KMS-11 (cell line): ENCODE measurements around the gene SPRING1.
"Not testable (repeated sequence)": the region's sequence is repeated elsewhere in the genome, so short reads cannot be mapped to it uniquely, and the experiment has no call there.

ENCODE experiments used
- H2AFZ ChIP-seq: fragments of 200-600 bp; sonication (generic); 2 replicates; pipeline ENCODE4 v1.6.1; 2016; ENCODE audit warnings: antibody characterized with exemption, mixed run types, low read depth
- H3K27ac ChIP-seq: fragments of 200-600 bp; sonication (generic); 2 replicates; pipeline ENCODE4 v1.6.1; 2016; ENCODE audit warnings: mild to moderate bottlenecking, mixed run types
- H3K27me3 ChIP-seq: fragments of 200-600 bp; sonication (generic); 2 replicates; pipeline ENCODE4 v1.6.1; 2017; ENCODE audit warnings: mild to moderate bottlenecking, low read depth, mixed run types, moderate library complexity; ENCODE audit not compliant: insufficient read depth
- H3K36me3 ChIP-seq: fragments of 200-600 bp; sonication (generic); 2 replicates; pipeline ENCODE4 v1.6.1; 2017; ENCODE audit warnings: mild to moderate bottlenecking, mixed run types; ENCODE audit not compliant: insufficient read depth
- H3K4me1 ChIP-seq: fragments of 200-600 bp; sonication (generic); 2 replicates; pipeline ENCODE4 v1.6.1; 2016; ENCODE audit warnings: mild to moderate bottlenecking, low read depth, mixed run types; ENCODE audit not compliant: poor library complexity, severe bottlenecking
- H3K4me2 ChIP-seq: fragments of 200-600 bp; sonication (generic); 2 replicates; pipeline ENCODE4 v1.7.0; 2016; ENCODE audit warnings: mild to moderate bottlenecking, mixed run types
- H3K4me3 ChIP-seq: fragments of 200-600 bp; sonication (generic); IDR thresholded peaks from 2 replicates; pipeline ENCODE4 v1.6.1; 2017; ENCODE audit warnings: low read depth, low read length, mixed read lengths; ENCODE audit not compliant: insufficient read depth
- H3K79me2 ChIP-seq: fragments of 200-600 bp; sonication (generic); 2 replicates; pipeline ENCODE4 v1.6.1; 2016; ENCODE audit warnings: low read depth, mixed run types; ENCODE audit not compliant: insufficient read depth
- H3K9ac ChIP-seq: fragments of 200-600 bp; sonication (generic); 2 replicates; pipeline ENCODE4 v1.6.1; 2016; ENCODE audit warnings: mild to moderate bottlenecking, mixed run types
- H4K20me1 ChIP-seq: fragments of 200-600 bp; sonication (generic); 2 replicates; pipeline ENCODE4 v1.6.1; 2016; ENCODE audit warnings: mild to moderate bottlenecking, mixed run types; ENCODE audit not compliant: insufficient read depth
- CTCF ChIP-seq: fragments of 200-600 bp; sonication (generic); conservative IDR thresholded peaks from 2 replicates; pipeline ENCODE4 v1.6.1; 2017; ENCODE audit warnings: low read depth, mild to moderate bottlenecking, antibody characterized with exemption, low read length, moderate library complexity, mixed read lengths

Gene SPRING1

GRCh38 chr12:116760622-116761020, 22.8 kb upstream of the SPRING1 start:
- Histone ChIP-seq H2AFZ (no peak overlapping the region), H3K9ac (no peak overlapping the region), H3K79me2 (no peaks in the 10 kb centered on the region), H3K27ac (no peak overlapping the region), H3K36me3 (no peaks in the 10 kb centered on the region), H3K4me1 (no peaks in the 10 kb centered on the region), H3K27me3 (no peaks in the 10 kb centered on the region), H3K4me2 (no peak overlapping the region), H4K20me1 (no peaks in the 10 kb centered on the region), H3K4me3 (no peak overlapping the region)
- no peak for TF ChIP-seq CTCF

GRCh38 chr12:116759783-116760621, 22.1 kb upstream of the SPRING1 start:
- no peak overlapping the region for H3K27ac ChIP-seq

GRCh38 chr12:116754783-116755182, 16.9 kb upstream of the SPRING1 start:
- H3K4me2 ChIP-seq, H2AFZ ChIP-seq, H3K4me1 ChIP-seq, H3K36me3 ChIP-seq, H3K9ac ChIP-seq, H3K27ac ChIP-seq, H3K27me3 ChIP-seq, H4K20me1 ChIP-seq, H3K4me3 ChIP-seq, H3K79me2 ChIP-seq: not testable (repeated sequence)

More at GRCh38 chr12:116759783-116760621, 22.1 kb upstream of the SPRING1 start:
- Histone ChIP-seq H3K36me3 (no peaks in the 10 kb centered on the region), H3K27me3 (no peaks in the 10 kb centered on the region), H3K9ac (no peak overlapping the region), H3K4me1 (no peaks in the 10 kb centered on the region), H2AFZ (no peak overlapping the region), H3K79me2 (no peaks in the 10 kb centered on the region), H4K20me1 (no peaks in the 10 kb centered on the region), H3K4me3 (no peak overlapping the region), H3K4me2 (no peak overlapping the region)
- no peak for TF ChIP-seq CTCF

GRCh38 chr12:116754097-116754496, 16.2 kb upstream of the SPRING1 start:
- H3K4me1 ChIP-seq, H3K27ac ChIP-seq, H3K9ac ChIP-seq, H3K79me2 ChIP-seq, H3K36me3 ChIP-seq, H4K20me1 ChIP-seq, H3K27me3 ChIP-seq, H3K4me2 ChIP-seq, H3K4me3 ChIP-seq, H2AFZ ChIP-seq: not testable (repeated sequence)

- H3K27ac ChIP-seq = no peak overlapping the region
- no peak for TF ChIP-seq CTCF
- no peaks in the 10 kb centered on the region for H3K36me3 ChIP-seq
- no peak overlapping the region for H3K4me3 ChIP-seq
- no peaks in the 10 kb centered on the region for H3K27me3 ChIP-seq
- H3K79me2 ChIP-seq = no peaks in the 10 kb centered on the region
- no peak overlapping the region for H3K9ac ChIP-seq
- no peaks in the 10 kb centered on the region for H3K4me1 ChIP-seq
- no peak overlapping the region for H3K4me2 ChIP-seq
- H4K20me1 ChIP-seq = no peaks in the 10 kb centered on the region
- H2AFZ ChIP-seq = no peak overlapping the region
Measured at GRCh38 chr12:116750298-116750697, 12.4 kb upstream of the SPRING1 start.
